SJCRH30 (cell line): ENCODE results near the gene MPPE1. TPM values are rescaled to one million over a fixed set of nuclear protein-coding genes. Genes with fewer than 3 reads are reported as not detected.
"Not testable (repeated sequence)": the region's sequence is repeated elsewhere in the genome, so short reads cannot be mapped to it uniquely, and the experiment has no call there.

ENCODE experiments used
- DNase-seq, 2 experiments: peaks; one replicate each; pipeline ENCODE4 v3.0.0-alpha.2; 2015 to 2020
- H3K27ac ChIP-seq: fragments of 250-450 bp; sonication (Bioruptor Pico); 2 replicates; pipeline ENCODE4 v1.5.1; 2020; ENCODE audit warnings: mild to moderate bottlenecking, moderate library complexity
- H3K27me3 ChIP-seq: fragments of 250-450 bp; sonication (Bioruptor Pico); 2 replicates; pipeline ENCODE4 v1.5.1; 2020; ENCODE audit warnings: mild to moderate bottlenecking, moderate library complexity
- H3K36me3 ChIP-seq: fragments of 250-450 bp; sonication (Bioruptor Pico); 2 replicates; pipeline ENCODE4 v1.5.1; 2020; ENCODE audit warnings: mild to moderate bottlenecking, moderate library complexity
- H3K4me1 ChIP-seq: fragments of 250-450 bp; sonication (Bioruptor Pico); 2 replicates; pipeline ENCODE4 v1.5.1; 2020; ENCODE audit warnings: mild to moderate bottlenecking, moderate library complexity
- H3K4me3 ChIP-seq: fragments of 250-450 bp; sonication (Bioruptor Pico); 2 replicates; pipeline ENCODE4 v1.5.1; 2020; ENCODE audit warnings: mild to moderate bottlenecking, moderate library complexity
- H3K9me3 ChIP-seq: fragments of 250-450 bp; sonication (Bioruptor Pico); replicated peaks from 2 replicates; pipeline ENCODE4 v1.5.1; 2020; ENCODE audit warnings: mild to moderate bottlenecking, moderate library complexity
- total RNA-seq: library from RNA; depleted of rRNA; stranded (reverse); fragments of >200 nt; shearing (Covaris generic); gene quantifications from 2 replicates; pipeline ENCODE4 v1.2.3, GENCODE V29; 2014

MPPE1 gene
- total RNA-seq, 1 experiment from 2014 or later, result 14.7 TPM

DNA sequence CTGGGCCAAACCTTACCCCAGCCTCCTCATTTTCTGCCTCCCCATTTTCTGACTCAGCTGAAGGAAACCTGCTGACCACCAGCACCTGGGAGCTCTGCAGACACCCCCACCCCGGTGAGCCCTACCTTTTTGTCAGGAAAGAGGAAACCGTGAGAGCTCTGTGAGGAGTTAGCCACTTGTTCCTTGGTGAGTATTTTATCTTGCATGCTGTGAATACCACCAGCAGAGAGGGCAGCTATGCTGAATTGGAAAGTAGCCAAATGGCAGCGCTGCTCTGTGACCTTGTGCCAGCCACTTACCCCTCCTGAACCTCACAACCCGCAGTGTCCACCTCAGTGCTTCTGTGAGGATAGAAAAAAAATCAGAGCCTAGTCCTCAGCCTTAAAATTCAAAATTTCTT, 2.5 kb downstream of the MPPE1 start:
- no peak for DNase-seq
- Histone ChIP-seq H3K4me3 (no peak overlapping the region), H3K36me3 (no peaks in the 10 kb centered on the region), H3K27ac (no peak overlapping the region), H3K27me3 (no peaks in the 10 kb centered on the region), H3K9me3 (no peaks in the 10 kb centered on the region), H3K4me1 (no peaks in the 10 kb centered on the region)

DNA sequence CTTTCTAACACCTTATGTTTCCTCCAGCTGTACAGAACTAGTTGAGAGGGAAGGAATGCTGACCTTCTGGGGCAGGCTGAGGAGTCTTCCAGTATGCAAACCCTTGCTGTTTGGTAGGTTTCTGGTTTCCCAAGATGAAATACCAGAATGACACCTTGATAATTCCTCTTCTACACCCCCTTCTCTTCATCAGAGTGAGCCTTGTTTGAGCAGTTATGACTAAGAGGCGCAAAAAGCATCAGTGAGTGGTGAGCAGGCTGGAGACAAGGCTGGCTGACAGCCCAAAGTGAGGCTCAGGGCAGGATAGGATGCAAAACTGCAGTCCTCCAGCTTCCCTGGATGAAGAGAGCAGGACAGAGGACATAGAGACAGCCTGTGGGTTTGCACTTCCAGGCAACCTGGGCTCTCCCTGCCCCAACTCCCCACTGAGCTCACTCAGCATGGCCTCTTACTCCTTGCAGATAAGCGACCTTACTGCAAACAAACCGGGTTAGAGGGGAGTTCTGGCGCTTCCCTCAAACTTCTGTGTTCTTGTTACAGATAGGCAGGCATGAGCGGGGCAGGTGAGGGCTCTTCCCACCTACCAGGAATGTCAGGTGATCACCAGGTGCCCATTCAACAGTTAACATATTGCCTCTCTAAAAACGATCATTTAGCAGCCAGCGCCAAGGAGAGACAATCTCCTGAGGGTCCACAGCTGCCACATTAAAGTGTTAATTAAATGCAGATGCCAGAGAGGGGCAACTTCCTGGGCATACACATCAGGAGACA, 5.4 kb downstream of the MPPE1 start:
- no peaks in the 10 kb centered on the region for H3K27me3 ChIP-seq
- no peak for DNase-seq
- no peaks in the 10 kb centered on the region for H3K9me3 ChIP-seq
- no peak overlapping the region for H3K27ac ChIP-seq
- no peaks in the 10 kb centered on the region for H3K4me1 ChIP-seq
- H3K4me3 ChIP-seq, result no peak overlapping the region
- no peaks in the 10 kb centered on the region for H3K36me3 ChIP-seq

DNA sequence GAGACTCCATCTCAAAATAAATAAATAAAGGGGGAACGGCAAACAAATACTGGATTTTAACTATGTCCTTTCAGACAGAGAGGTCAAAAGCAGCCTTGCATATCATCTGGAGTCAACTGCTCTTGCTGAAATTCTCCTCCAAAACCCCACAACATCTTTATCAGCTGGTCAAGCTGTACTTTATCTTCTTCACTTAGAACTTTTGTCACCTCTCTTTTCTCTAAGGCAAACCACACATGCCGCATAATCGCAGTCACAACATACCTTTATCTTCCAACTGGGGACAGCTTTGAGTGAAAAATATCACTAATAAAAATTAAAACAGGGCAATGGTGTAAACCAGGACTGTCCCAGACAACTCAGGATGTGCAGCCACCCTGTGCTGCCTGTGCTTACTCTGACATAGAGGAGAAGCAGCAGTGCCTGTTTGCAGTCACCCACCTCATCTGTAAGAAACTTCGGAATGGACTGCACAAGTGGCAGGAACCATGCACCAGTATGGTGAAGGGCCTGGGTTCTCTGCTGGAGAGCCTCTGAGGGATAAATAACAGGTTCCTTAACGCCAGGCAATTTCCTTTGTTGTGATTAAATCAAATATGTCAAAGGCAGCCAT, 6.2 kb downstream of the MPPE1 start:
- Histone ChIP-seq H3K27ac (no peak overlapping the region), H3K4me1 (no peaks in the 10 kb centered on the region), H3K9me3 (no peaks in the 10 kb centered on the region), H3K4me3 (no peak overlapping the region), H3K27me3 (no peaks in the 10 kb centered on the region), H3K36me3 (no peaks in the 10 kb centered on the region)
- DNase-seq, result no peak

DNA sequence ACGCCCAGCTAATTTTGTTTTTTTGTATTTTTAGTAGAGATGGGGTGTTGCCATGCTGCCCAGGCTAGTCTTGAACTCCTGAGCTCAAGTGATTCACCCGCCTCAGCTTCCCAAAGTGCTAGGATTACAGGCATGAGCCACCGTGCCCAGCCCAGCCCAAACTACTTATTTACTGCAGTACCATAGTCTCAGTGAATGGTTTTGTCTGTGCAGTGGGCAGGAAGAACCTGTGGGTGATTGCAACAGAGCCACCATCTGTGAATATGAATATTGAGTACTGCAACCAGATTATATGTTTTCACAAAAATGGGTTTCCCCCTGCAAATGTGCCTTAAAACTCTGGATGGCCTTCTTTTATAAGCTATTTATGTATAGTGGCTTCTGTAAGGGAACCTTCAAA, 9.1 kb downstream of the MPPE1 start:
- no peaks in the 10 kb centered on the region for H3K27me3 ChIP-seq
- no peaks in the 10 kb centered on the region for H3K4me1 ChIP-seq
- H3K9me3 ChIP-seq, result no peaks in the 10 kb centered on the region
- no peak overlapping the region for H3K4me3 ChIP-seq
- no peak for DNase-seq
- no peaks in the 10 kb centered on the region for H3K36me3 ChIP-seq
- H3K27ac ChIP-seq, result no peak overlapping the region

DNA sequence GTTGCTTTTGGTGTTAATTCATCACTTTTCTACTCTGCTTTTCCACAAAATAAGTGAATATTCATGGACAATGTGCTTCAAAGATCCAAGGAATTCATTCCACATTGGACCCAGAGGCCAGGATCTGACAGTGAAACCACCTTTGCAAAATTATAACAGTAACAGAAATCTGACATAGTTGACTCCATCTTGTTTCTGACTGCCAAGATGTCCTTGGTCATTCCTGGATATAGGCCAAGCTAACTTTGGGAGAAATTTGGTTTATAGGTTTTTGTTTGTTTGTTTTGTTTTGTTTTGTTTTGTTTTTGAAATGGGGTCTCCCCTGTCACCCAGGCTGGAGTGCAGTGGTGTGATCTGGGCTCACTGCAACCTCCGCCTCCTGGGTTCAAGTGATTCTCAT, 10.3 kb downstream of the MPPE1 start:
- H3K4me1 ChIP-seq, result no peaks in the 10 kb centered on the region
- no peak overlapping the region for H3K27ac ChIP-seq
- H3K36me3 ChIP-seq, result no peaks in the 10 kb centered on the region
- DNase-seq, result no peak
- H3K27me3 ChIP-seq, result no peaks in the 10 kb centered on the region
- no peak overlapping the region for H3K4me3 ChIP-seq
- H3K9me3 ChIP-seq, result no peaks in the 10 kb centered on the region

DNA sequence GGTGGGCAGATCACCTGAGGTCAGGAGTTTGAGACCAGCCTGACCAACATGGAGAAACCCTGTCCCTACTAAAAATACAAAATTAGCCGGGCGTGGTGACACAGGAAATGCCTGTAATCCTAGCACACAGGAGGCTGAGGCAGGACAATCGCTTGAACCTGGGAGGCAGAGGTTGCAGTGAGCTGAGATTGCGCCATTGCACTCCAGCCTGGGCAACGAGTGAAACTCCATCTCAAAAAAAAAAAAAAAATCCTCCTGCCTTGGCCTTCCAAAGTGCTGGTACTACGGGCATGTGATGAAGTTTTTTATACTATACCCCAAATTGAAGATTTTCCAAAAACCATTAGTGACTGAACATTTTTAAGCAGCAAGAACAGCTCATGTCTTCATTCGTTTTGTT, 15.7 kb downstream of the MPPE1 start:
- H3K36me3 ChIP-seq, H3K27me3 ChIP-seq, H3K27ac ChIP-seq, H3K4me1 ChIP-seq, DNase-seq, H3K9me3 ChIP-seq, H3K4me3 ChIP-seq: not testable (repeated sequence)

DNA sequence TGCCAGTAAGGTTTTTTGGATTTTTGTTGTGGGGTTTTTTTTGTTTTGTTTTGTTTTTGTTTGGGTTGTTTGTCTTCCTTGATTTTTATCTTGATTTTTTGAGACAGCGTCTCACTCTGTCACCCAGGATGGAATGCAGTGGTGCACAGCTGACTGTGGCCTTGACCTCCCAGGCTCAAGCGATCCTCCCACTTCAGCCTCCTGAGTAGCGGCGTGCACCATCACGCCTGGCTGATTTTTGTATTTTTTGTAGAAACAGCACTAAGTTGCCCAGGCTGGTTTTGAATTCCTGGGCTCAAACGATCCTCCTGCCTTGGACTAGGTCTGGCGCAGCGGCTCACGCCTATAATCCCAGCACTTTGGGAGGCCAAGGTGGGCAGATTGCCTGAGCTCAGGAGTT, 16.4 kb downstream of the MPPE1 start:
- DNase-seq, result no peak

DNA sequence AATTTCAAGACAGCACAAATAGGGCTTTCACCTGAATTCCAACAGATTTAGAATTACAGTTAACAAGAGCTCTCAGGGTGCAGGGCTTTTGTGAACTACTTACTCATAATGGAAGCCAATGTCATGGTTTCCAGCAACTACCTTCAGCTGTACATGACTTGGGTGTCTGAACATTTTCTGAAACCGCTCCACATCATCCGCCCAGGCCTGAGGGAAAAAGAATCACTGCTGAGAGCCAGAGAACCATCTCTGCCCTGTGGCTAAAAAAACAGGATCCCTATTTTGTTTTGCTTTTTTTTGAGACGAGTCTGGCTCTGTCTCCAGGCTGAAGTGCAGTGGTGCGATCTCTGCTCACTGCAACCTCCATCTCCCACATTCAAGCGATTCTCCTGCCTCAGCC, 18.8 kb downstream of the MPPE1 start:
- no peaks in the 10 kb centered on the region for H3K9me3 ChIP-seq
- H3K27ac ChIP-seq, result no peak overlapping the region
- no peak for DNase-seq
- H3K36me3 ChIP-seq, result no peaks in the 10 kb centered on the region
- H3K27me3 ChIP-seq, result no peaks in the 10 kb centered on the region
- no peaks in the 10 kb centered on the region for H3K4me1 ChIP-seq
- H3K4me3 ChIP-seq, result no peak overlapping the region

More for the DNA sequence above, 16.4 kb downstream of the MPPE1 start:
- H3K36me3 ChIP-seq, result no peaks in the 10 kb centered on the region
- H3K4me1 ChIP-seq, result no peaks in the 10 kb centered on the region
- H3K27ac ChIP-seq, result no peak overlapping the region
- H3K27me3 ChIP-seq, result no peaks in the 10 kb centered on the region
- no peak overlapping the region for H3K4me3 ChIP-seq
- H3K9me3 ChIP-seq, result no peaks in the 10 kb centered on the region

DNA sequence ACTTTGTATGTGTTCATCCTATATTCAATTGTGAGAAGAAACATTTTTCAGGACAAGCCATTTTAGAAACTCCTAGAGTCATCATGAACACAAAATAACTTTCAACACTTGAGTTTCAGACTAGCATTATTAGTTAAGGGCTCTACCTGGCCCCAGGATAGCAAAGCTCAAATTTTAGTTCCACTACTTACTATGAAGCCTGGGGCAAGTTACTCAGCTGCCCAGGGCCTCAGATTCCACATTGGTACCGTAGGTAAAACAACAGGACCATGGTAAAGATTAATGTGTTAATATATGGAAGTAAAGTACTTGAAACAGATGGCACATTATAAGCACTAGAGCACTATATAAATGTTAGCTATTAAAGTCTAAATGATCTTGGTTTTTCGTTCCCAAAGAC, 19.4 kb downstream of the MPPE1 start:
- H3K4me3 ChIP-seq, result no peak overlapping the region
- H3K27ac ChIP-seq, result no peak overlapping the region
- H3K9me3 ChIP-seq, result no peaks in the 10 kb centered on the region
- DNase-seq, result no peak
- no peaks in the 10 kb centered on the region for H3K4me1 ChIP-seq
- no peaks in the 10 kb centered on the region for H3K36me3 ChIP-seq
- no peaks in the 10 kb centered on the region for H3K27me3 ChIP-seq

DNA sequence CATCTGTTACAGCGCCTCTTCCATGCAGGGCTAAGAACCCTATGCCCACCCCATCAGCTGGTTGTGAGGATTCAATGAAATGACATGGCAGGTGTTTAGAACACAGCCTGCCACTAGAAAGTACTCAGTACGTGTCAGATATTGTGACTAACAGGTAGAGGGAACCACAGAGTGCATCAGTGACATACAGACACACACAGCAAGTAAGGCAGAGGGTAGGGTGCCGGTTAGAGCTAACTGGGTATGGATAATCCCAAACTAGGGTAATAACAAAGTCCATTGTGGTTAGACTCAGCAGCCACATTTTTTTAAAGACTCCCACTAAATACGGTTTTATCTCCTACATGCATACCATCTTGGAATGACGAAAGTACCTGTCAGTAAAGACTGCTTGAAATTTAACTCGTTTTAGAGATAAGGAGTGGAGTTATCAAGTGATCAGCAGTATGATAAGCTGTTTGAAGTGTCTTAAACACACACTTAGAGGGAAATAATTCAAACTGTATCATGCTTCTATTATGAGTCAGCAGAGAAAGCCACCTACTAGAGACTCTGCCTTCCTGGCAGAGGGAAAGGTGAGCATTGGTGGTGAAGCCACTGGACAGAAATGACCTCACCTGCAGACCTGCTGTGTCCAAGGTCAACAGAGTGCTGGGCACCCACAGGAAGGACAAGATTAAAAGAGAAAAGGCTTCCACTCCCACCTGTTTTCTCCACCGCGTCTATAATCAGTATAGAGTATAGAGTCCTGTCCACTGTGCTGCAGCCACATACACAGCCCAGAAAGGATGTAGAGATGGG, 20.6 kb downstream of the MPPE1 start:
- no peak overlapping the region for H3K4me3 ChIP-seq
- DNase-seq, result no peak
- no peaks in the 10 kb centered on the region for H3K27me3 ChIP-seq
- no peak overlapping the region for H3K27ac ChIP-seq
- no peaks in the 10 kb centered on the region for H3K9me3 ChIP-seq
- no peaks in the 10 kb centered on the region for H3K36me3 ChIP-seq
- H3K4me1 ChIP-seq, result no peaks in the 10 kb centered on the region

DNA sequence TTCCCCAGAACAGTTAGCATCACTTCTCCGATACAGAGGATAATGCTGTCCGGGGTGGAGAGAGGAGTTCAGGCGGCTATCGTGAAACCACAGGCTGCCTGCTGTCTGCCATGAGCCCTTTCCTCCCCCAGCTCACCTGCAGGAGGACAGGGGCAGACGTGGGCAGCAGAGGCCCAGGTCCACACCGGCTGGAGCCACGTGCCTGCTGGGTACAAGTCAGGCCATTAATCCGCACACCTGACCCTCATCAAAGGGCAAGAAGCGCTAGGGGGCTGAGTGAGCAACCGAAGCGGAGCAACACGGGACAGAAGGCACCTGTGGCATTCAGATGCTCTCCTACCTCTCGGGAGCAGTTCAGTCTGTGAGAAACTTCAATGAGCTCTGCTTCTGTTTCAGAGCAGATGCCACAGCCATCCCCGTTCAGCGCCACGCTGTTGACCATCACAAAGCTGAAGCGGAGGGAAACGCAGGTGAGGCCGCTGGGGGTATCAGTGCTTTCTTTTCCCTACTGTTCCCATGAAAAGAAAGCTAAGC, 21.5 kb downstream of the MPPE1 start:
- Histone ChIP-seq H3K36me3 (no peaks in the 10 kb centered on the region), H3K9me3 (no peaks in the 10 kb centered on the region), H3K4me3 (no peak overlapping the region), H3K27ac (no peak overlapping the region), H3K4me1 (no peaks in the 10 kb centered on the region), H3K27me3 (no peaks in the 10 kb centered on the region)
- DNase-seq, result no peak

DNA sequence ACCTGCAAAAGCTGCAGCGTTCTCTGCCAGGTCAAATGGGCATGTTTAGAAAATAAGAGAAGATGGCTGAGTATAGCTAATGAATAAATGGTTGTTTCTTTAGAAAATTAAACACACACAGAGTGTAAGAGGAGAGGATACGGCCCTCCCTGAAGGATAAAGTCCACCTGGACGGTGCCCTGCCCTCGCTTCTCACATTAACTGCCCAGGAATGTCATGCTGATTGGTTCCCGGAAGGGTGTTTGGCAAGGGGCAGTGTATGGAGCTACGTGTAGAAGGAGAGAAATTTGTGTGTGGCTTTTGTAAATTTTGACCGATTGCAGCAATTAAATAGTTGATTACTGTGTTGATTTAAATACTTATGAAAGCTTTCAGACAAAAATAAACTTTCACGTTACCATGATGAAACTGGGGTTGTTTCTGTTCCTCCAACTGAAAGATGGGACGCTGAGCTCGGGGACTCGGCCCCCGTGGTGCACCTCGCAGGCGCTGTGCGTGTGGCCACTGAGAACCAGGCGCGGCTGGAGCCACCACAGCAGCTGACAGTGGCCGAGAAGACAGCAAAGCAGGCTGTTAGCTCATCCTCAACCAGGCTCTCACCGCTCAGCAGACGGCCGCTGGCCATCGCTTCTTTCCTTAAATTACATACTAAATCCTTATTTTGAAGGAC, 22.7 kb downstream of the MPPE1 start:
- Histone ChIP-seq H3K27ac (no peak overlapping the region), H3K27me3 (no peaks in the 10 kb centered on the region), H3K9me3 (no peaks in the 10 kb centered on the region), H3K36me3 (no peaks in the 10 kb centered on the region), H3K4me3 (no peak overlapping the region), H3K4me1 (no peaks in the 10 kb centered on the region)
- DNase-seq, result no peak

DNA sequence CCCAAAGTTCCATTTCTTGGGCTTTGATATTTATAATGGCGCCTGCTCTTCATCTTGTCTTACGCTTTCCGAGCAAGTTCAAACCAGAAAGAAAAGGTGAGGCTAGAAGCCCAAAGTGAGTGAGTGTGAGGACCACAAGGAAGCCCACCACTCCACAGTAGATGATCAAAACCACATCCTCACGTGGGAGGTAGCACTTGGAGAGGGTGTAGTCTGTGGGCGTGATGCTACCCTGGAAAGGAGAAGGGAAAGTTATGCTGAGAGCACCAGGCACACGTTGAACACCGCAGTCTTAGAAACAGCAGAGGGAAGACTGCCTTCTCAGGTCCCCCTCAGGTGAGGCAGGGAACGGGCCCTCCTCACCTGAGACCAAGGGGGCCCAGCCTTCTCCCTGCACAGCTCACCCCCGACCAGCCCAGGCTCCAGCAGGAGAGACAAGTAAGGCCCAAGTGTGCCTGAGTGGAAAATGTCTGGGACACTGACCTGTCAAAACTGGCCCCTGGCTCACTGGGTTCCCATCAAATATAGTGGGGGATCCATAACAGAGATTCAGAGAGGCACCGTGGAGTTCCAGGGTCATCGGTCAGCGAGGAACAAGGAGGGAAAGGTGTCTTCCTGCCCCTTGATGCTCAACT, 23.6 kb downstream of the MPPE1 start:
- Histone ChIP-seq H3K4me3 (no peak overlapping the region), H3K9me3 (no peaks in the 10 kb centered on the region), H3K27me3 (no peaks in the 10 kb centered on the region), H3K4me1 (no peaks in the 10 kb centered on the region), H3K27ac (no peak overlapping the region), H3K36me3 (no peaks in the 10 kb centered on the region)
- DNase-seq, result no peak

DNA sequence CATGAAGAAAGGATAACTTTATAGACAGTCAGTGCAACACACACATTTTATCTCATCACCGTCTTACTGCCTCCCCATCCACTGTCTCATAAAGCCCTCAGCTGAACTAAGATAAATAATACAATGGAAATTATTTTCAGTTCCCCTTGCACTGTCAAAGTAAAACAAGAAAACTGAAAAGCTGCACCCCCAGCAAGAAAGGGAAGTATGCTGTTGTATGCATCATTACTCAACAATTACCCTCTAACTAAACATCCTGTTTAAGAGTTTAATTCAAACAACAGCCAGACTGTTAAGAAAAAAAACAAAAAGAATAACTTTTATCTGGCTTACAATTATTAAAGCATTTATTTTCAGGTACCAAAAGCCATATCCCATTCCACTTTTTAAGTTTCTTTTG, 25.0 kb downstream of the MPPE1 start:
- no peak for DNase-seq
- no peaks in the 10 kb centered on the region for H3K27me3 ChIP-seq
- H3K27ac ChIP-seq, result no peak overlapping the region
- H3K4me3 ChIP-seq, result no peak overlapping the region
- no peaks in the 10 kb centered on the region for H3K4me1 ChIP-seq
- no peaks in the 10 kb centered on the region for H3K36me3 ChIP-seq
- H3K9me3 ChIP-seq, result no peaks in the 10 kb centered on the region
